ENCODE results near the gene HNRNPAB.

- TF ChIP-seq CTCF (IDR thresholded peaks at IDR 0.05): no peak
- TF ChIP-seq ZFX (IDR thresholded peaks at IDR 0.05; ENCODE audit: borderline replicate concordance): no peak
Observed at GRCh38 chr5:178238313-178238635, 33.9 kb downstream of the HNRNPAB start.

Data from 22Rv1 (cell line).